WTC11 (cell line): ENCODE results near the gene EXOSC7. TPM values are rescaled to one million over a fixed set of nuclear protein-coding genes. Genes with fewer than 3 reads are reported as not detected.

ENCODE experiments used
- ATAC-seq: fragments of 200-7000 bp; cut with Tn5 transposase; 2 replicates; pipeline ENCODE4 v1.10.0; 2021; ENCODE audit warnings: mild to moderate bottlenecking, moderate library complexity
- CTCF ChIA-PET: fragments of 300-600 bp; sonication (Branson Sonifier 250); formaldehyde crosslinking; loops from one replicate; lab custom pipeline; 2021; ENCODE audit warnings: antibody characterized with exemption; lab: Charles Lee
- POLR2A ChIA-PET: fragments of 350-600 bp; sonication (Branson Sonifier 250); formaldehyde crosslinking; loops from one replicate; lab custom pipeline; 2021; ENCODE audit warnings: antibody characterized with exemption; lab: Charles Lee
- DNase-seq: peaks from one replicate; pipeline ENCODE4 v3.0.0; 2021; ENCODE audit warnings: low spot score
- H3K27ac Mint-ChIP-seq: 2 replicates; pipeline ENCODE4 v1.8.0; 2021; ENCODE audit warnings: mixed read lengths
- H3K27me3 Mint-ChIP-seq: 2 replicates; pipeline ENCODE4 v1.8.0; 2021; ENCODE audit warnings: low read depth, mild to moderate bottlenecking, moderate library complexity, mixed read lengths
- H3K36me3 Mint-ChIP-seq: 2 replicates; pipeline ENCODE4 v1.8.0; 2021; ENCODE audit warnings: mixed read lengths
- H3K4me1 Mint-ChIP-seq: 2 replicates; pipeline ENCODE4 v1.8.0; 2022; ENCODE audit warnings: mixed read lengths
- H3K4me3 Mint-ChIP-seq: 2 replicates; pipeline ENCODE4 v1.8.0; 2021; ENCODE audit warnings: mild to moderate bottlenecking, moderate library complexity, mixed read lengths
- H3K9me3 Mint-ChIP-seq: 2 replicates; pipeline ENCODE4 v1.8.0; 2021; ENCODE audit warnings: mixed read lengths
- AR ChIP-seq: fragments of 250-450 bp; sonication (Bioruptor Pico); IDR thresholded peaks from 2 replicates; pipeline ENCODE4 v1.9.0; 2021; ENCODE audit warnings: mild to moderate bottlenecking
- ATF2 ChIP-seq: sonication (generic); formaldehyde crosslinking; IDR thresholded peaks from 2 replicates; pipeline ENCODE4 v1.8.1; 2022; ENCODE audit warnings: low read depth, missing genetic modification reagents, borderline replicate concordance
- CREB1 ChIP-seq: sonication (generic); formaldehyde crosslinking; IDR thresholded peaks from 2 replicates; pipeline ENCODE4 v1.8.0; 2023; ENCODE audit warnings: mild to moderate bottlenecking, missing genetic modification reagents
- E2F1 ChIP-seq: sonication (generic); formaldehyde crosslinking; IDR thresholded peaks from 2 replicates; pipeline ENCODE4 v1.8.0; 2022; ENCODE audit warnings: mild to moderate bottlenecking, missing genetic modification reagents
- EMX1 ChIP-seq: fragments of 250-450 bp; sonication (Bioruptor Pico); IDR thresholded peaks from 2 replicates; pipeline ENCODE4 v1.8.0; 2021; ENCODE audit warnings: mild to moderate bottlenecking
- FOXK1 ChIP-seq: sonication (generic); formaldehyde crosslinking; IDR thresholded peaks from 2 replicates; pipeline ENCODE4 v1.8.0; 2022; ENCODE audit warnings: mild to moderate bottlenecking, moderate library complexity, missing genetic modification reagents
- HMGA2 ChIP-seq: fragments of 250-450 bp; sonication (Bioruptor Pico); IDR thresholded peaks from 2 replicates; pipeline ENCODE4 v1.4.0; 2021; ENCODE audit warnings: mild to moderate bottlenecking, moderate library complexity
- IRF2 ChIP-seq: sonication (generic); formaldehyde crosslinking; IDR thresholded peaks from 2 replicates; pipeline ENCODE4 v1.8.0; 2022; ENCODE audit warnings: low read depth, missing genetic modification reagents, borderline replicate concordance
- JAZF1 ChIP-seq: fragments of 250-450 bp; sonication (Bioruptor Pico); IDR thresholded peaks from 2 replicates; pipeline ENCODE4 v1.9.0; 2021; ENCODE audit warnings: moderate library complexity, mild to moderate bottlenecking, inconsistent platforms
- NFATC4 ChIP-seq: fragments of 250-450 bp; sonication (Bioruptor Pico); IDR thresholded peaks from 2 replicates; pipeline ENCODE4 v1.9.0; 2021; ENCODE audit warnings: mild to moderate bottlenecking
- NFE2L1 ChIP-seq: sonication (generic); formaldehyde crosslinking; IDR thresholded peaks from 2 replicates; pipeline ENCODE4 v1.8.1; 2023; ENCODE audit warnings: missing genetic modification reagents
- NFYB ChIP-seq: sonication (generic); formaldehyde crosslinking; conservative IDR thresholded peaks from 2 replicates; pipeline ENCODE4 v1.8.0; 2022; ENCODE audit warnings: low read depth, missing genetic modification reagents
- NR2C2 ChIP-seq: sonication (generic); formaldehyde crosslinking; IDR thresholded peaks from 2 replicates; pipeline ENCODE4 v1.8.0; 2022; ENCODE audit warnings: mild to moderate bottlenecking, missing genetic modification reagents
- OVOL2 ChIP-seq: fragments of 250-450 bp; sonication (Bioruptor Pico); IDR thresholded peaks from 2 replicates; pipeline ENCODE4 v1.9.0; 2021; ENCODE audit warnings: mild to moderate bottlenecking, borderline replicate concordance
- SMAD3 ChIP-seq: sonication (generic); formaldehyde crosslinking; IDR thresholded peaks from 2 replicates; pipeline ENCODE4 v1.8.0; 2022; ENCODE audit warnings: missing genetic modification reagents, mild to moderate bottlenecking, borderline replicate concordance
- ZMAT4 ChIP-seq: fragments of 250-450 bp; sonication (Bioruptor Pico); IDR thresholded peaks from 2 replicates; pipeline ENCODE4 v1.9.0; 2021; ENCODE audit warnings: mild to moderate bottlenecking
- ZNF317 ChIP-seq: sonication (generic); formaldehyde crosslinking; IDR thresholded peaks from 2 replicates; pipeline ENCODE4 v1.8.1; 2023; ENCODE audit warnings: low read depth, mild to moderate bottlenecking, moderate library complexity, missing genetic modification reagents, borderline replicate concordance
- ZNF416 ChIP-seq: fragments of 250-450 bp; sonication (Bioruptor Pico); IDR thresholded peaks from 2 replicates; pipeline ENCODE4 v1.9.0; 2021; ENCODE audit warnings: mild to moderate bottlenecking, inconsistent platforms
- total RNA-seq: library from RNA; stranded (reverse); gene quantifications from 3 replicates; pipeline ENCODE4 v1.2.3, GENCODE V29; 2021
- TF ChIP-seq, protein P1 (sequence below): sonication (generic); formaldehyde crosslinking; IDR thresholded peaks from 2 replicates; pipeline ENCODE4 v1.8.1; 2023; ENCODE audit warnings: mild to moderate bottlenecking, missing genetic modification reagents, moderate library complexity
- TF ChIP-seq, protein P2 (sequence below): fragments of 250-450 bp; sonication (Bioruptor Pico); IDR thresholded peaks from 2 replicates; pipeline ENCODE4 v1.8.0; 2021; ENCODE audit warnings: mild to moderate bottlenecking
- TF ChIP-seq, protein P3 (sequence below): sonication (generic); formaldehyde crosslinking; IDR thresholded peaks from 2 replicates; pipeline ENCODE4 v1.8.1; 2022; ENCODE audit warnings: missing genetic modification reagents, borderline replicate concordance
- TF ChIP-seq, protein P4 (sequence below): sonication (generic); formaldehyde crosslinking; IDR thresholded peaks from 2 replicates; pipeline ENCODE4 v1.8.0; 2023; ENCODE audit warnings: missing genetic modification reagents, mild to moderate bottlenecking, borderline replicate concordance

Gene EXOSC7
- total RNA-seq, 1 experiment from 2014 or later, result 85.7 TPM

GRCh38 chr3:45041666-45042065 is 65.6 kb downstream of the EXOSC7 start:
- no peak overlapping the region for H3K4me3 Mint-ChIP-seq
- no peak for TF ChIP-seq AR (CRISPR knock-in tag)
- no peak for TF ChIP-seq ZNF317
- TF ChIP-seq OVOL2 (CRISPR knock-in tag), result no peak
- TF ChIP-seq ZNF416 (CRISPR knock-in tag), result no peak
- TF ChIP-seq NFE2L1 (CRISPR knock-in tag), result no peak
- TF ChIP-seq FOXK1 (CRISPR knock-in tag), result no peak
- TF ChIP-seq SMAD3, result no peak
- no peak for TF ChIP-seq HMGA2 (CRISPR knock-in tag)
- TF ChIP-seq NFYB (CRISPR knock-in tag), result no peak
- TF ChIP-seq IRF2 (CRISPR knock-in tag), result no peak
- no peak for TF ChIP-seq E2F1 (CRISPR knock-in tag)
- TF ChIP-seq ZMAT4 (CRISPR knock-in tag), result no peak
- no peak for TF ChIP-seq NR2C2 (CRISPR knock-in tag)
- TF ChIP-seq, protein P1, sequence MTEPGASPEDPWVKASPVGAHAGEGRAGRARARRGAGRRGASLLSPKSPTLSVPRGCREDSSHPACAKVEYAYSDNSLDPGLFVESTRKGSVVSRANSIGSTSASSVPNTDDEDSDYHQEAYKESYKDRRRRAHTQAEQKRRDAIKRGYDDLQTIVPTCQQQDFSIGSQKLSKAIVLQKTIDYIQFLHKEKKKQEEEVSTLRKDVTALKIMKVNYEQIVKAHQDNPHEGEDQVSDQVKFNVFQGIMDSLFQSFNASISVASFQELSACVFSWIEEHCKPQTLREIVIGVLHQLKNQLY (CRISPR knock-in tag), result no peak
- no peak for TF ChIP-seq NFATC4 (CRISPR knock-in tag)
- TF ChIP-seq JAZF1 (CRISPR knock-in tag), result no peak
- TF ChIP-seq ATF2 (CRISPR knock-in tag), result no peak
- no peaks in the 10 kb centered on the region for H3K36me3 Mint-ChIP-seq
- POLR2A ChIA-PET, result no interaction called here
- no peaks in the 10 kb centered on the region for H3K9me3 Mint-ChIP-seq
- peaks cover 15% of the 10 kb centered on the region for H3K4me1 Mint-ChIP-seq
- peaks cover 14% of the 10 kb centered on the region for H3K27me3 Mint-ChIP-seq
- CTCF ChIA-PET, result interaction anchor here (0.6 to 4.3 kb wide), 11 partner anchors 7 to 618 kb away, joined by 3 to 113 read pairs (median 4); no protein-coding TSS in a partner anchor
- no peak for ATAC-seq
- H3K27ac Mint-ChIP-seq, result no peak overlapping the region
- no peak for DNase-seq

DNA sequence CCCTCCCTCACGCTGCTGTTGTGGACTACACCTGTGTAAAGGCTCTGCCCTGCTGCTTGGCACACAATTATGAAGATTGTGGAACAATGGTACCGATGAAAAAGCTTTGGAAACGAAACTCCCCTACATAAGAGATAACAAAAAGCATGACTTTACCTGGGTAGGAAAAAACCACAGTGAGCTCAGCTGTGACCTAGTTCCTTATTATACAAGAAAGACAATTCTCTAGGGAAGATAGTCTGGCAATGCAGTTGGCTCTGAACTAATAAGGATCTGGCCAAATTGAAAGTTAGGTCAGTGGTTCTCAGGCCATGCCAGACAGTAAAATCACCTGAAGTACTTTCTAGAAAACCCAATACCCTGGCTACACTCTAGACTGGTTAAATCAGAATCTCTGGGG is 66.1 kb downstream of the EXOSC7 start:
- peaks cover 15% of the 10 kb centered on the region for H3K4me1 Mint-ChIP-seq
- H3K27me3 Mint-ChIP-seq, result peaks cover 9% of the 10 kb centered on the region
- POLR2A ChIA-PET, result no interaction called here
- DNase-seq (no peak), ATAC-seq (no peak)
- no peak overlapping the region for H3K27ac Mint-ChIP-seq
- H3K9me3 Mint-ChIP-seq, result no peaks in the 10 kb centered on the region
- H3K36me3 Mint-ChIP-seq, result no peaks in the 10 kb centered on the region
- CTCF ChIA-PET, result interaction anchor here (1.0 to 4.3 kb wide), 6 partner anchors 14 to 618 kb away, joined by 3 to 113 read pairs (median 8); no protein-coding TSS in a partner anchor
- H3K4me3 Mint-ChIP-seq, result no peak overlapping the region
- TF ChIP-seq, protein P2, sequence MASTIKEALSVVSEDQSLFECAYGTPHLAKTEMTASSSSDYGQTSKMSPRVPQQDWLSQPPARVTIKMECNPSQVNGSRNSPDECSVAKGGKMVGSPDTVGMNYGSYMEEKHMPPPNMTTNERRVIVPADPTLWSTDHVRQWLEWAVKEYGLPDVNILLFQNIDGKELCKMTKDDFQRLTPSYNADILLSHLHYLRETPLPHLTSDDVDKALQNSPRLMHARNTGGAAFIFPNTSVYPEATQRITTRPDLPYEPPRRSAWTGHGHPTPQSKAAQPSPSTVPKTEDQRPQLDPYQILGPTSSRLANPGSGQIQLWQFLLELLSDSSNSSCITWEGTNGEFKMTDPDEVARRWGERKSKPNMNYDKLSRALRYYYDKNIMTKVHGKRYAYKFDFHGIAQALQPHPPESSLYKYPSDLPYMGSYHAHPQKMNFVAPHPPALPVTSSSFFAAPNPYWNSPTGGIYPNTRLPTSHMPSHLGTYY (CRISPR knock-in tag), result no peak
- TF ChIP-seq EMX1 (CRISPR knock-in tag), result no peak
- TF ChIP-seq CREB1 (CRISPR knock-in tag), result no peak
- TF ChIP-seq, protein P3, sequence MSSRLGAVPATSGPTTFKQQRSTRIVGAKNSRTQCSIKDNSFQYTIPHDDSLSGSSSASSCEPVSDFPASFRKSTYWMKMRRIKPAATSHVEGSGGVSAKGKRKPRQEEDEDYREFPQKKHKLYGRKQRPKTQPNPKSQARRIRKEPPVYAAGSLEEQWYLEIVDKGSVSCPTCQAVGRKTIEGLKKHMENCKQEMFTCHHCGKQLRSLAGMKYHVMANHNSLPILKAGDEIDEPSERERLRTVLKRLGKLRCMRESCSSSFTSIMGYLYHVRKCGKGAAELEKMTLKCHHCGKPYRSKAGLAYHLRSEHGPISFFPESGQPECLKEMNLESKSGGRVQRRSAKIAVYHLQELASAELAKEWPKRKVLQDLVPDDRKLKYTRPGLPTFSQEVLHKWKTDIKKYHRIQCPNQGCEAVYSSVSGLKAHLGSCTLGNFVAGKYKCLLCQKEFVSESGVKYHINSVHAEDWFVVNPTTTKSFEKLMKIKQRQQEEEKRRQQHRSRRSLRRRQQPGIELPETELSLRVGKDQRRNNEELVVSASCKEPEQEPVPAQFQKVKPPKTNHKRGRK, result no peak
- TF ChIP-seq, protein P4, sequence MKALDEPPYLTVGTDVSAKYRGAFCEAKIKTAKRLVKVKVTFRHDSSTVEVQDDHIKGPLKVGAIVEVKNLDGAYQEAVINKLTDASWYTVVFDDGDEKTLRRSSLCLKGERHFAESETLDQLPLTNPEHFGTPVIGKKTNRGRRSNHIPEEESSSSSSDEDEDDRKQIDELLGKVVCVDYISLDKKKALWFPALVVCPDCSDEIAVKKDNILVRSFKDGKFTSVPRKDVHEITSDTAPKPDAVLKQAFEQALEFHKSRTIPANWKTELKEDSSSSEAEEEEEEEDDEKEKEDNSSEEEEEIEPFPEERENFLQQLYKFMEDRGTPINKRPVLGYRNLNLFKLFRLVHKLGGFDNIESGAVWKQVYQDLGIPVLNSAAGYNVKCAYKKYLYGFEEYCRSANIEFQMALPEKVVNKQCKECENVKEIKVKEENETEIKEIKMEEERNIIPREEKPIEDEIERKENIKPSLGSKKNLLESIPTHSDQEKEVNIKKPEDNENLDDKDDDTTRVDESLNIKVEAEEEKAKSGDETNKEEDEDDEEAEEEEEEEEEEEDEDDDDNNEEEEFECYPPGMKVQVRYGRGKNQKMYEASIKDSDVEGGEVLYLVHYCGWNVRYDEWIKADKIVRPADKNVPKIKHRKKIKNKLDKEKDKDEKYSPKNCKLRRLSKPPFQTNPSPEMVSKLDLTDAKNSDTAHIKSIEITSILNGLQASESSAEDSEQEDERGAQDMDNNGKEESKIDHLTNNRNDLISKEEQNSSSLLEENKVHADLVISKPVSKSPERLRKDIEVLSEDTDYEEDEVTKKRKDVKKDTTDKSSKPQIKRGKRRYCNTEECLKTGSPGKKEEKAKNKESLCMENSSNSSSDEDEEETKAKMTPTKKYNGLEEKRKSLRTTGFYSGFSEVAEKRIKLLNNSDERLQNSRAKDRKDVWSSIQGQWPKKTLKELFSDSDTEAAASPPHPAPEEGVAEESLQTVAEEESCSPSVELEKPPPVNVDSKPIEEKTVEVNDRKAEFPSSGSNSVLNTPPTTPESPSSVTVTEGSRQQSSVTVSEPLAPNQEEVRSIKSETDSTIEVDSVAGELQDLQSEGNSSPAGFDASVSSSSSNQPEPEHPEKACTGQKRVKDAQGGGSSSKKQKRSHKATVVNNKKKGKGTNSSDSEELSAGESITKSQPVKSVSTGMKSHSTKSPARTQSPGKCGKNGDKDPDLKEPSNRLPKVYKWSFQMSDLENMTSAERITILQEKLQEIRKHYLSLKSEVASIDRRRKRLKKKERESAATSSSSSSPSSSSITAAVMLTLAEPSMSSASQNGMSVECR, result no peak
